Bronchial epithelial cell (primary cell): ENCODE results near the gene PEX5. TPM values are rescaled to one million over a fixed set of nuclear protein-coding genes. Genes with fewer than 3 reads are reported as not detected.

Source experiments
- DNase-seq: peaks from one replicate; pipeline ENCODE4 v3.0.0-alpha.2; 2010; ENCODE audit warnings: low read depth
- FAIRE-seq: peaks from 2 replicates; lab custom pipeline; 2011; peaks lifted over from hg19 to GRCh38; lab: Jason Lieb, UNC
- H3K27me3 ChIP-seq: 2 replicates; pipeline ENCODE4 v1.5.1; 2011; ENCODE audit warnings: low read length; ENCODE audit not compliant: control insufficient read depth, insufficient read depth
- H3K36me3 ChIP-seq: 2 replicates; pipeline ENCODE4 v1.5.1; 2011; ENCODE audit warnings: low read length; ENCODE audit not compliant: control insufficient read depth, insufficient read depth
- H3K4me3 ChIP-seq: 2 replicates; pipeline ENCODE4 v1.5.1; 2011; ENCODE audit warnings: mild to moderate bottlenecking, low read depth, low read length, control low read depth
- CTCF ChIP-seq: IDR thresholded peaks from 2 replicates; pipeline ENCODE4 v1.5.1; 2011; ENCODE audit warnings: mild to moderate bottlenecking, moderate library complexity, low read length, control low read depth, inconsistent platforms; ENCODE audit not compliant: insufficient read depth, severe bottlenecking
- total RNA-seq: library from RNA; depleted of rRNA; stranded (reverse); fragments of >200 nt; gene quantifications from 2 replicates; pipeline ENCODE4 v1.2.1, GENCODE V29; 2014

The PEX5 gene
- total RNA-seq, 1 donor from 2014 or later, result 27.9 TPM

DNA sequence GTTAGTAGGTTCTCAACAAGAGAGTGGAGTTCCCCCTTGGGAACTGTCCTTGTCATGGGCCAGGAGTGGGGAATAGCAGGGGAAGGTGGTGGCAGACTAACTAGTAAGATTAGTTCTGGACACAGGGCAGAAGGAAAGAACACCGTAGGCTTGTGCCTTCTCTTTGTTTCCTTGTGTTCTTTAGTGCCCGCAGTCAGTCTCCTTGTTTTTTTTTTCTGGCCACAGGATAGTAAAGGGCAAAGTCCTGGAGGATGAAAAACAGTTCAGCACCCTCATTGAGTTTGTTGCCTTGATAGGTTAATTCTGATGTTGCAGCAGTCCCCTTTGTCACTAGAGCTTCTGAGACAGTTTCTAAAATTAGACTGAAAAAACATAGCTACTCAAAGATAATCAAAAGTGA, 8.4 kb downstream of the PEX5 start:
- FAIRE-seq, result no peak
- no peak for DNase-seq
- no peak for TF ChIP-seq CTCF
- H3K4me3 ChIP-seq, result no peak overlapping the region
- no peaks in the 10 kb centered on the region for H3K27me3 ChIP-seq
- H3K36me3 ChIP-seq, result peaks cover 11% of the 10 kb centered on the region

GRCh38 chr12:7203109-7203508, 13.6 kb downstream of the PEX5 start:
- peaks cover 14% of the 10 kb centered on the region for H3K36me3 ChIP-seq
- FAIRE-seq (no peak), DNase-seq (no peak)
- H3K27me3 ChIP-seq, result no peaks in the 10 kb centered on the region
- TF ChIP-seq CTCF, result no peak
- H3K4me3 ChIP-seq, result no peak overlapping the region

DNA sequence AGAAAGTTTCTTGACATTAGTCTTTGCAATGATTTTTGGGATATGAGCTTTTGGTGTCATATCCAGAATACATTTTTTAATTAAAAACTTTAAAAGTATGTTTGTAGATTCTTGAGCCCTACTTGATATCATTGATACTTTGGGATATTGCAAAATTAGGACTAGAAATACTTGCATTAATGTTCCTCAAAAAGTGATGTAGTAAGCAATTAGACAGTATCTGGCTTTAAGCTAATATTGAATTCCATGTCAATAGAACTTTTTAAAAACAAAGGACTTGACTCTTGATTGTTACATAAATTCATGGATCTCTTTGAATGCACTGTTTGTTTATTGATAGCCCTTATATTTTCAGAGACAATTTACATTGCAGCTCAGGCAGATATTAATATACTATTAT, 15.6 kb downstream of the PEX5 start:
- no peak for FAIRE-seq
- DNase-seq, result no peak
- H3K27me3 ChIP-seq, result no peaks in the 10 kb centered on the region
- no peak for TF ChIP-seq CTCF
- H3K36me3 ChIP-seq, result peaks cover 29% of the 10 kb centered on the region
- no peak overlapping the region for H3K4me3 ChIP-seq

DNA sequence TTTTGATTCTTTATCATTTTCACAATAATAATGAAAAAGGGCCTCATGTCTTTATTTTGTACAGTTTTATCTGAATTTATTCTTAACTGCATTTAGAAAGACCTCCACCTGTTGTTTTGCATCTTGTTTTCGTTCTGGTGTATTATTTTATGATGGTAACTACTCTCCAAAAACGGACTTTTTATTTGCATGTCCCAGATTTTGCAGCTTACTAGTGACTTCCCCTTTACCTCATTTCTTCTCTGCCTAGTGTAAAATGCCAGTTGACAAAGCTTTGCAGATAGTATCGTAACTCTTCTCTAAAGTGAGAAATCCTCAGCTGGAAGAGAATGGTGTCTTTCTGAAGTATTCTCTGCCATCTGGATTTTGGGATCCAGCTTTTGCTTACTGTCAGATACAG, 17.2 kb downstream of the PEX5 start:
- FAIRE-seq, result no peak
- no peak for DNase-seq
- no peak for TF ChIP-seq CTCF
- Histone ChIP-seq H3K4me3 (no peak overlapping the region), H3K36me3 (peaks cover 33% of the 10 kb centered on the region), H3K27me3 (no peaks in the 10 kb centered on the region)

DNA sequence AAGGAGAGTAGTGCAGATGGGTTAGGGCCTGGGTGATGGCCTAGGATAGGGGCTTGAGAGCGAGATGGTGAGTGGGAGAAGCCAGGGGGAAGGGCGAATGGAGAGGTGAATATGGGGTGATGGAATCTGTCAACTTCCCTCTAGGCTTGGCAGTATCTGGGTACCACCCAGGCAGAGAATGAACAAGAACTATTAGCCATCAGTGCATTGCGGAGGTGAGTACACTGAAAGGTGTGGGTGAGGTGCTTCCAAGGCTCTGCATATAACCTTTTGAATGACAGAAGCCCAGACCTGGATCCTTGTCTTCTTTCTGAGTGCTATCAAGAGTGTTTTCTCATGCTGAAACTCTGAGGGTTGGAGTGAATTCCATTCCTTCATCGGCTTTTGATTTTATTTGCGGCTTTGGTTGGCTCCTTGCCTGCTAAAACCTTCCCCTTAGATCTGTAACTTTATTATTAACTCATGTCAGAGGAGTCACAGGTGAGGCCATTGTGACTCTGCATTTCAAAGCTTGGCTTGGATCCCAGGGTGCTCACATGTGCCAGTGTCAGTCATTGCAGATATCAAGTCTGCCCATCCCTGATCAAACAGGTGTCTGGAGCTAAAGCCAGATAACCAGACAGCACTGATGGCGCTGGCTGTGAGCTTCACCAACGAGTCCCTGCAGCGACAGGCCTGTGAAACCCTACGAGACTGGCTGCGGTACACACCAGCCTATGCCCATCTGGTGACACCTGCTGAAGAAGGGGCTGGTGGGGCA, 18.6 kb downstream of the PEX5 start:
- DNase-seq (no peak), FAIRE-seq (no peak)
- TF ChIP-seq CTCF, result no peak
- H3K4me3 ChIP-seq, result no peak overlapping the region
- peaks cover 26% of the 10 kb centered on the region for H3K36me3 ChIP-seq
- H3K27me3 ChIP-seq, result no peaks in the 10 kb centered on the region

DNA sequence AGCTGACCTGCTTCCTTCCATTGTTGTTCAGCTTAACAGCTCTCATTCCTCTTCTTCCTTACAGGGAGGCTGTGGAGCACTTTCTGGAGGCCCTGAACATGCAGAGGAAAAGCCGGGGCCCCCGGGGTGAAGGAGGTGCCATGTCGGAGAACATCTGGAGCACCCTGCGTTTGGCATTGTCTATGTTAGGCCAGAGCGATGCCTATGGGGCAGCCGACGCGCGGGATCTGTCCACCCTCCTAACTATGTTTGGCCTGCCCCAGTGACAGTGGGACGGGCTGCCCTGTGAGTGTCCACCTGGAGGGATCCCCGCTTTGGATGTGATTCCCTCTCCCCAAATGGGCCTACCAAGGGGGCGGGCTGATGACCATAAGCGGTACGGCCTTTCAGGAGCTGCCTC, 20.5 kb downstream of the PEX5 start:
- H3K4me3 ChIP-seq, result no peak overlapping the region
- DNase-seq (no peak), FAIRE-seq (no peak)
- no peak for TF ChIP-seq CTCF
- H3K36me3 ChIP-seq, result peaks cover 26% of the 10 kb centered on the region
- no peaks in the 10 kb centered on the region for H3K27me3 ChIP-seq
